ENCODE results near the gene SDS.

Gene SDS

DNA sequence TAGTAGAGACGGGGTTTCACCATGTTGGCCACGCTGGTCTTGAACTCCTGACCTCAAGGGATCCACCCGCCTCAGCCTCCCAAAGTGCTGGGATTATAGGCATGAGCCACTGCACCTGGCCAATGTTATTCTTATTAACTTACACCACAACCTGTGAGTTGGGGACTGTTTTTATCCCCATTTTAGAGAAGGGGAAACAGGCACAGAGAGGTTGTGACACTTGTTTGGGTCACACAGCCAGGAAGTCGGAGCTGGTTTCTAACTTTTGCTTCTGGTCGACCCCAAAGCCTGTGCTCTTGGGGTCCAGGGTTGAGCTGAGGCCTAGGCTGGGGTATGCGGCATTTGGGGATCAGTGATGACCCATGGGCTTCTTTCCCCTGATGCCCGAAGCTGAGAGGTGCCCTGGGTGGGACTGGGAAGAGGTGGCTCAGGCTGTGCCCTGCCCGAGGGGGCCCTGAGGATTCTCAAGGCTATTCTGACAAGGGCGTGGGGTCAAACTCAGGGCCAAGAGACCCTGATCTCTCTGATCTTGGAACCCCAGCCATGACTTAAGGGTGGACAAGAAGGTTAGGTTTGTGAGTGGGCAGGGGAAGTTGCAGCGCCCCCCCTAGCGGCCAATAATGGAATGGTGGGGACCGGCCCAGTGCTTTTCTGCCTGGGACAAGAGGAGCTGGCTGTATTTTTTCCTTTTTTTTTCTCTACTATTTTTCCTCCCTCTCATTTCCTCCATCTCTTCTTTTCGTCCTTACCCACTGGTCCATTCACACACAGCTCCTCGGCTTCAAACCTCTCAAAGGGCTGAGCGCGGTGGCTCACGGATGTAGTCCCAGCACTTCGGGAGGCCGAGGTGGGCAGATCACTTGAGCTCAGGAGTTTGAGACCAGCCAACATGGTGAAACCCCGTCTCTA is 21.5 kb upstream of the SDS start:
- peak; percentile 59 for DNase-seq

DNA sequence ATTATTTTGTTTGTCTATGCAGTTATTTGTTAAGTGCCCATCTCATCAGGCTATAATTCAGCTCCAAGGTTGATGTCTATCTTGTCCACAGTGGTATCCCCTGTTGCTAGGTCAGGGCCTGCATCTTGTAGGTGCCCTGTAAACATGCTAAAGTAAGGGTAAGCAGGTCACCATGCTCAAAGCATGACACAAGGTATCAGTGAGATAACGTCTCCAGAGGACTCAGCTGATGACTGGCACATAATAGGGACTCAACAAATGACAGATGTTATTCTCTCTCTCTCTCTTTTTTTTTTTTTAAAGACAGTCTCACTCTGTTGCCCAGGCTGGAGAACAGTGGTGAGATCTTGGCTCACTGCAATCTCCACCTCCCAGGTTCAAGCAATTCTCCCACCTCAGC is 20.8 kb upstream of the SDS start:
- DNase-seq, result no peak

DNA sequence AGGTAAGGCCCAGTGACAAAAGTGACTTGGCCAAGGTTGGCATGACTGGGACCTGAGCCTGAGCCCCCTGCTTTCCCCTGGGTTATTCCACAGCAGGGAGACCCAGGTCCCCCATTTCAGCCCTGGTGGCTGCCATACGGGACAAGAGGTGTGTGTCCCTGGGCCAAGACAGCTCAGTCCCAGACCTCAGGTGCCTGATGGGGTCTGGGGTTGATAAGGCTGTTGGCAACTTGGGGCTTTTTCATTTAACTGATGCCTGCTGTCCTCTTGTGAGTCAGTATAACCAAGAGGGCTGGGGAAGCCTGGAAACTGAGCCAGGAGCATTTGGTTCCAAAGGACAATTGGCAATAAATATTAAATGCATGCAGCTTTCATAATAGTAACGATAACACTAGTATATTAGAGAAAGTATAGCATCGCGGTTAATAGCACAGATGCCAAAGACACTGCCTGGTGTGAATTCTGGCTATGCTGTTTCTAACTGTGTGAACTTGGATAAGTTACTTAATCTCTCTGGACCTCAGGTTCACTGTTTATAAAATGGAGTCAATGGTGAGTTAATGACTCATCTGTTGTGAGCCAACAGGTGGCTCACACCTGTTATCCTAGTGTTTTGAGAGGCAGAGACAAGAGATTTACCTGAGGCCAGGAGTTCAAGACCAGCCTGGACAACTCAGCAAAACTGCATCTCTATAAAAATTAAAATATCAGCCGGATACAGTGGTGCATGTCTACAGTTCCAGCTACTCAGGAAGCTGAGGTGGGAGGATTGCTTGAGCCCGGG is 19.4 kb upstream of the SDS start:
- no peak for DNase-seq

DNA sequence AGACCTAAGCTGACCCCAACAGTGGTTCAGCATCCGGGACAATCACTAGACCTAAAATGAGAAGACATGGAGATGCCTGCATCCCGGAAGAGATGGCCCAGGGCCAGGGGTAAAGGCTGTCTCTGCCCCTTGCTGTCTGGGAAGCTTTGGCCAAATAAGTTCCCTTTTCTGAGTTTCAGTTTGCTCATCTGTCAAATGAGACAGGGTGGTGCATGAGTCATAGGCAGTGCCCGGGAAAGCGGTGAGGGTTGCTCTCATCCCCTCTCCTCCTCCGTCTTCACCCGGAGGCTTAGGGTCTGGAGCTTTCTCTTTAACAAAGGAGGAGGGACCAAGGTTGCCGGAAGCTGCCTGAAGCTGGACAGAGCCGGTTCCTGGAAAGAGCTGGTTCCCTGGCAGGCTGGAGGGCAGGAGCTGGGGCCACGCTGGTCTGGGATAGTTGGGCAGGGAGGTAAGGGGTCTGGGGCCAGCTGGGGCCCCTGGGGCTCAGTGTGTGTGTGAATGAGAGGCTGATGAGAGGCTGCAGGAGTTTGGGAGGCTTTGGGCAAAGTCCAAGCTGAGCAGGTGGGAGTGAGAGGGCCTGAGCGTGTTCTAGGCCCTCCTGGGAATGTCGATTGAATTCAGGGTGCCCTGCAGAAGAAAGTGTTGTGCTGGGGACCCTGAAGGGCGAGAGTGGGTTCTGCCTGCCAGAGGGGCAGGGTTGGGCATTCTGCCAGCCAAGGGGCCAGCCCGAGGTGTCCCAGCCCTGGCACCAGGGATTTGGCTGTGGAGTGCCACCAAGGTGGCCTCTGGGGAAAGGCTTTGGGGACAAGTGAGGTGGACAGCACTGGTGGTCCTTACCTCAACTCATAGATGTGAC is 18.6 kb upstream of the SDS start, which contains the start of gene SDSL:
TSS of gene SDSL (plus strand) at position 351 of the 856 bp plus-strand sequence. CDS start 5,603 bp downstream, outside the sequence.
- DNase-seq, result no peak

DNA sequence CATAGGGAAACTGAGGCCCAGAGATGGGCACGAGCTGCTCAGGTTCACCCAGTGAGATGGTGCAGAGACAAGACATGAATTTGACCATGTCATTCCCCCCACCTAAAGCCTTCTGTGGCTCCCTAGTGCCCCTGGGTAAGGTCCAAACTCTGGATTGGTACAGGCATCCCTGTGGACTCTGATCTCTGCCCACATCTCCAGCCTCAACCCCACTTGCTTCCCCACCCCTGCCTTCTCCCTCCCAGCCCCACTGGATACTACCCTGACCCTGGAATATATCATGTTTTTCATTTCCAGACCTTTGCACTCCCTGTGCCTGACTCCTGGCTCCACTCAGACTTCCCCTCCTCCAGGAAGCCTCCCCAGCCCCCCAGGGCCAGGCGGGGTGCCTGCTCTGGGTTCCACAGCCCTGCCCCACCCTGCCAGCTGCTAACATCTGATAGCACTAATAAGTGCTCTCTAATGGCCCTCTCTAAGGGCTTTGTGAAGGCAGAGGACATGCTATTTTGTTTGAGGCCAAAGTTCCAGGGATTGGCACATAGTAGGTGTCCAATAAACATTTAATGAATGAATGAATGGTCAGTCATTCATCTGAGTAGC is 17.4 kb upstream of the SDS start:
- no peak for DNase-seq

DNA sequence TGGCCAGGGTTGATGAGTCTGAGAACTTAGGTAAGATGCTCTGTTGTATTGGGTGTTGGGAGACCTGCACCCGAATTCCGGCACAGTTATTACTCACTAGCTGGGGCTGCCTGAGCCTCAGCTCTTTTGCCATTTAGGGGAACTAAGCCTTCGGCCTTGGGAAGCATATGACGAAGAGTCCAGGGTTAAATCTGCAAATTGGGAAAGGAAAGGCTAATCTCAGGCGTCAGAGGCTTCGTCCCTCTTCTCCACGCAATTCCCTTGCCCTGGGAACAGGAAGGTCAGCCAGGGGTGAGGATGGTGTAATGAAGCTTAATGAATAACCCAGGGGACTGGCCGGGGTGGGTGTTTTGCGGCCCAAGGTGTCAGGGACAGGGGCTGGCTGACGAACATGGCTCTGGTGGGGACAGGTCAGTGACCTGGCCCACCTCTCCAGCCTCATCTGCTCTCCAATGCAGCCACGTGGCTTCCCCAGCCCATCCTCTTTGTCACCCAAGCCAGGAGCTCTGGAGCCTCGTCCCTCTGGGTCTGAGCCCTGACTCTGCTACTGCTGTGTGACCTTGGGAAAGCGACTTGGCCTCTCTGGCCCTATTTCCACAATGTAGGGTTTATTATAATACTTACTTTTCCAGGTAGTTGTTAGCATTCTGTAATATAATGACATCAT is 14.7 kb upstream of the SDS start:
- no peak for DNase-seq

DNA sequence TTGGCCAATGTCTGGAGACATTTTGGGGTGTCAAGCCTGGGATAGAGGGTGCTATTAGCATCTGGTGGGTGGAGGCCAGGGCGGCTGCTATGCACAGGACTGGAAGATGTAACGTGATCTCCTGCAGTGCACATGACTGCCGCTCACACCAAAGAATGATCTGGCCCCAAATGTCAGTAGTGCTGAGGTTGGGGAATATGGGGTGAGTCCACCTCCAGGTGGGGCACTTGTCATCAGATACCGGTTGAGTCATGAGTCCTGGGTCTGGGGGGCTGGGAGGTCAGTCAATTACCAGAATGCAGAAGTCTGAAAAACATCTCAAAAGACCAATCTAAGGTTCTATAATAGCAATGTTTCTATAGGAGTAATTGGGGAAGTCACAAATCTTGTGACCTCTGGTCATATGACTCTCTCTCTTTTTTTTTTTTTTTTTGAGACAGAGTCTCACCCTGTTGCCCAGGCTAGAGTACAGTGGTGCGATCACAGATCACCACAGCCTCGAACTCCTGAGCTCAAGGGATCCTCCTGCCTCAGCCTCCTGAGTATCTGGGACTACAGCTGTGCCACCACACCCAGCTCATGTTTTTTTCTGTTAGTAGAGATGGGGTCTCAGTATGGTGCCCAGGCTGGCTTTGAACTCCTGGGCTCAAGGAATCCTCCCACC is 12.5 kb upstream of the SDS start:
- DNase-seq, result no peak

DNA sequence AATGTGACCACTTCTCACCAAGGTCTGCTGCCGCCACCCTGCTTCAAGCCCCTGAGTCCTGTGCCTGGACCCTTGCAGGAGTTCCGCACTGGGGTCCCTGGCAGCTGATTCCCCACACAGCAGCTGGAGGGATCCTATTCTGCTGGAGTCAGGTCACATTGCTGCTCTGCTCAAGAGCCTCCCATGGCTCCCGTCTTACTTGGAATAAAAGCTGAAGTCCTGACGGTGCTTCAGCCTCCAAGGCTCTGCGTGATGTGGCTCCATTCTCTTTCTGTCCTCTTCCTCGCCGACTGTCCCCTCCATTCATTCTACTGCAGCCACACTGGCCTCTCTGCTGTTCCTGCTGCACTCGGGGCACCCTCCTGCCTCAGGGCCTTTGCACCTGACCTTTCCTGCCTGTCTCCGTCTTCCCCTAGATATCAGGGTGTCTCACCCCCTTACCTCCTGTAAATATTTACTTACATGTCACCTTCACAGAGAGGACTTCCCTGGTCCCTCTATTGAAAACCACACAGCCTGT is 10.9 kb upstream of the SDS start:
- no peak for DNase-seq

DNA sequence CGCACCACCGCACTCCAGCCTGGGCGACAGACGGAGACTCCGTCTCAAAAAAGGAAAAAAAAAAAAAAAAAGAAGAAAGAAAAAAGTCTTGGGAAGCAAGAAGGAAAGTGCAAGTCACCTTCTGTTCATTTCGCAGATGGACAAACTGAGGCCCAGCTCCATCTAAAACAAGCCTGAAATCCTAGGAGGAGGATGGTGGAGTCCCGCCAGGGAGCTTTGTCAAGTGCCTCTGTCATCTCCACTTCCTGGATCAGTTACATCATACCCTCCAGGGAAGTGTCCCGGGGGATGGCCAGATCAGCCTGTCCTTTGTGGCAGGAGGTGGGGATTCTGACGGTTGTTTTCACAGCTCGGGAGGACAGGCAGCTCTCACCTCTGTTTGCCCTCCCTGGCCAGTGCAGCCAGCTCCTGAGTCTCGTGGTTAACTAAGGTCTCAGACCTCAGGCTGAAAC is 9.8 kb upstream of the SDS start:
- DNase-seq, result no peak

DNA sequence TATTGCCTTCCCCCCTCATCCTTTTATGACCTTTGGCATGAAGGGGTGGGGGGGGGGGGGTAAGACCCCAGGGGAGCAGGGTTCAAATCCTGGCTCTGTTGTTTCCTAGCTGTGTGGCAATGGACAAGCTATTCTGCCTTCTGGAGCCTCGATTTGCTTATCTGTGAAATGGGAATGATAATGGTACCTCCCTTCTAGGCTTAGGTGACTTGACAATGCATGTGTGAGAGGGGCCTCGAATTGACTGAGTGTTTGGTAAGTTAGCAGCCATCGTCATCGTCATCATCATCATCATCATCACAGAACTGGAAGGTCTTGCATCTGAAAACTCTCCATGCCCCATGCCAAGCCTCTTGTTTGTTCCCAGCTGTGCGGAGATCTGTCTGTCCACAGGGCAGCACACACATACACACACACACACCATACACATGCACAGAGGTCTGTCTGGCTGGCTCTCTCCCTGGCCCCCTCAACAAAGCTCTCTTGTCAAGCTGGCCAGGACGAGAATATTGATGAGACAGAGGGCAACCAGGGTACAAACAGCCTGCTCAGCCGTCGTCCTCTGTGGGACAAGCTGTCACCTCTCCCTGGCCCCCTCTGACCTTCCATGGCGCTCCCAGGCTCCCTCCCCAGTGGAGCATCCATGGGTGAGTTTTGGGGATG is 5.9 kb upstream of the SDS start:
- no peak for DNase-seq

DNA sequence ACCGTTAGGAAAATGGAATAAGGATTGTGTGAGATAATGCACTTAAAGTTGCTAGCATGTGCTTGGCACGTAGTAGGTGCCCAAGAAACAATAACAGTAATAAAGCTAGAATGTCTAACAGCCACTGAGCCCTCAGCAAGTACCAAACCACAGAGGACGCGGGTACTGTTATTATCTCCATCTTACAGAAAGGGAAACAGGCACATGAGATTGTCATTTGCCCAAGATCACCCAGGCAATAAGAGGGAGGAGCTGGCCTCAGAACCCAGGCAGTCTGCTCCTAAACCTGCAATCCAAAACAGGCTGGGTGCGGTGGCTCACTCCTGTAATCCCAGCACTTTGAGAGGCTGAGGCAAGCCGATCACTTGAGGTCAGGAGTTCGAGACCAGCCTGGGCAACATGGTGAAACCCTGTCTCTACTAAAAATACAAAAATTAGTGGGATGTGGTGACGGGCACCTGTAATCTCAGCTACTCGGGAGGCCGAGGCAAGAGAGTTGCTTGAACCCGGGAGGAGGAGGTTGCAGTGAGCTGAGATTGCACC is 5.1 kb upstream of the SDS start:
- DNase-seq, result no peak

DNA sequence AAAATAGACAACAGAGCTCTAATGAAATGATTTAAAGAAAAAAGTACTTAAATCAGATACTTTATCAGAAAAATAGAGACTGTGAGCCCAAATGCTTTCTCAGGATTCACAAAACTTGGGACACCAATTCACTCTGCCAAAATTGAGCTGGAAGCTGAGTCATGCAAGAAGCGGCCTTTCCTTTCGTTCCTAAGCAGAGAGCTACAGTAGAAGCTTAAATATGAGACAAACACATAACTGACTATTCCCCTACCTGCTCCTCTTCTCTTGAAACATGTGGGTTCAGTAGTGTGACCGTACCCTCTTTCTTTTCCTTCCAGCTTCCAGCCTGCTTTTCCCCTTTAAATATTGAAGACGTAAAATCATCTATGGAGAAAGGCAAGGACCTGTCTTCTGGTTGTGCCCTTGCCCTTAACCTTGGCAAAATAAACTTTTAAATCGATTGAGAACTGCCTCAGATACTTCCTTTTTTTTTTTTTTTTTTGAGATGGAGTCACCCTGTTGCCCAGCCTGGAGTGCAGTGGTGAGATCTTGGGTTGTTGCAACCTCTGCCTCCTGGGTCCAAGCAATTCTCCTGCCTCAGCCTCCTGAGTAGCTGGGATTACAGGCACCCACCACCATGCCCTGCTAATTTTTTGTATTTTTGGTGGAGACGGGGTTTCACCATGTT is 4.4 kb upstream of the SDS start:
- no peak for DNase-seq

DNA sequence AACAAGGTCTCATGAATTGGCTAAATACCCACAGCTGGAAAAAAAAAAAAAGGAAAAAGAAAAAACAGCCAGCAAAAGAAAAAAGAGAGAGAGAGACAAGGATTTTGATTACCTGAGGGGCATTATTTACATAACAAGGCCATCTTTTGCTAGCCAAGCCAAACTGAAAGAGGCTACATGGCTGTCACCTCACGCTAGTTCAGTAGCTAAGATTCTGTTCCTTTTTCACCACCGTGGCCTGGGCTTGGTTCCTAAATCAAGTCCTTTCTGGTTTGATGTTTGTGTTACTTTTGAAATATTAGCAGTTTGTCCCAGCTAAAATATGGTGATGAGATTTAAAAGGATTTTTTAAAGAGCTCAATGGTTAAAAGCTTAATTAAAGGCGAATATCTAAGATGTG is 2.0 kb upstream of the SDS start:
- DNase-seq, result no peak

DNA sequence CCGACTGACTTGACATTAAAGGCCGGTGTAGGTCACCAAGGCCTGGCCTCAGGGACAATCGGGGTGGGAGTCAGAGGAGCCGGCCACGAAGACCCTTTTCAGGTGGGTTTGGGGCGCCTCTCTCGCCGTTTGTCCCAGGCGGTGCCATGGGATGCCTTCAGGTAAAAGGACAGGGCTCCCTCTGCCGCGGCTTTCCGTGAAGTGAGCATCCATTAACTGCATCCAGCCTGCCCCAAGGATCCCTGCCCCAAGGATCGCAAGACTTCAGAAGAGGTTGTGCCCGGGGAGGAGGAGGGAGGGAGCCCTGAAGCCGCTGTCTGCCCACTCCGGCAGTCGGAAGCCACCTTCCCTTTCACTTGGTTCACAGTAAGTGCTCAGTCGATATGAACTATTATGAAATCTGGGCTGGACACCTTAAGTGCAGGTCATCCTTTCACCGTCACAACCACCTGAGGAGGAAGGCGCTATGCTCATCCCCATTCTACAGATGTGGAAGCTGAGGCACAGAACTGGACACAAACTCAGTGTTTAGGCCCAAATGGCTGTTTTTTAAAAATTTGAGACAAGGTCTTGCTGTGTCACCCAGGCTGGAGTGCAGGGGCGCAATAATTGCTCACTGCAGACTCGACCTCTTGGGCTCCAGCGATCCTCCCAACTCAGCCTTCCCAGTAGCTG is 964 bp downstream of the SDS start:
- no peak for DNase-seq

DNA sequence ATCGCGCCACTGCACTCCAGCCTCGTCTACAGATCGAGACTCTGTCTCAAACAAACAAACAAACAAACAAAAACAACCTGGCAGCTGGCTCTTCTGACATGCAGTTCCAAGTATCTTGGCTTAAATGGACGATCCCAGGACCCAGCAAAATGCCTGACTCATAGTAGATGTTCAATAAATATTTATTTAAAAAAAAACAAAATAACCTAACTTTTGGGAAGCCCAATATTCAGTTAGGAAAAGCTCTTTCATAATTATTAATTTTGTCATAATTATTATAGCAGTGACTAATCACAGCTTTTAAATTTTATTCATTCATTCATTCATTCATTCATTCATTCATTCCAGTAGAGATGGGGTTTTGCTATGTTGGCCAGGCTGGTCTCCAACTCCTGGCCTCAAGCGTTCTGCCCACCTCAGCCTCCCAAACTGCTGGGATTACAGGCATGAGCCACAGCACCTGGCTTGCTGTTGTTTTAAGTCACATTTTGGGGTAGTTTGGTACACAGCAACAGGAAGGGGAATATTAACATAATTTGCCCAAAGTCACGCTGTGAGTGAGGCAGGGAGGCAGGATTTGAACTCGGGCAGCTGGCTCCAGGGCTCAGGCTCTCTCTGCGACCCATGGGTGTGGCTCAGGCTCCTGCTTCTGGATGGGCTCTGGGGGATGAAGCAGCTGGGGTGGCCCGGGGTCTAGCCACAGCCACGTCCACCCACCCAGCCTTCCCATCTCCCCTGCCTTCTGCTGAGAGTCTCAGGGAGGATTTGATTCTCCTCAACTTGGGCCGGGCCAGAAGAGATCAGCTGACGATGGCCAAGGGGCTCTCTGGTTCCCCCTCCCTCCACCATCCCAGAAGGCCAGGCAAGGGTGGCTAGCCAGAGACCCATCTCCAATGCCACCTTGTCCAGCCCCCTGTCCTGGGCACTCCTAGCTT is 2.4 kb downstream of the SDS start:
- no peak for DNase-seq

DNA sequence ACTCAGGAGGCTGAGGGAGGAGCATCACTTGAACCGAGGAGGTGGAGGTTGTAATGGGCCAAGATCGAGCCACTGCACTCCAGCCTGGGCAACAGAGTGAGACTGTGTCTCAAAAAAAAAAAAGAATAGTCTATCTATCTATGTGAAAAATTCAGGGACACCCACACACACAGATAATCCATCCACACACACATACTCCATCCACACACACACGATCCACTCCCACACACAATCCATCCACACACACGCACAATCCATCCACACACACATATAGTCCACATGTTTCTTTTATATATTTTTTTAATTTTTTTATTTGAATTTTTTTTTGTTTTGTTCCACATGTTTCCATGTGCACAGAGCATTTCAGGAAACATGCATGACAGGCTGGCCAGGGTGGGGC is 3.3 kb downstream of the SDS start:
- no peak for DNase-seq

DNA sequence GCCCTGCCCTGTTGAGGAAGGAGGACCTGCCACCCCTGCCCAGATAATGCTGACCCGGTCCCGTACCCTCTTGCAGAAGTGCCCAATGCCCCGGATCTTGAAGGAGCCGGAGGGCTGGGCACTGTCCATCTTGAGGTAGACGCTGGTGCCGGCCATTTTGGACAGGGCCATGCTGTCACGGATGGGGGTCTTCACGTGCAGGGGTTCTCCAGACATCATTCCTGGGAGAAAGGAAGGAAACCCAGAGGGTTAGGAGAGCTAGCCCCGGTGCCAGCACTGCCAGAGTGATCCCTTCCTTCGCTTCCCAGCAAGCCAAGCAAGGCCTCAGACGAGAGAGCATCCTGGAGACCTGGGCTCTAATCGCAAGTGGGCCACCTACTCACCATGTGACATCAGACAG is 4.2 kb downstream of the SDS start:
- no peak for DNase-seq

Data from CD4-positive, alpha-beta T cell treated with Interleukin-17A for 4 hours (primary cell).